Thyroid gland (tissue), 4 donors: ENCODE measurements around the gene INMT.

Experiments
- CTCF ChIP-seq, 6 experiments: fragments of 200-600 bp in 3 of 6; fragments of 450-650 bp in 3 of 6; sonication (generic) in 3 of 6; IDR thresholded peaks; one replicate each; pipeline ENCODE4 v1.5.1; 2016 to 2019; ENCODE audit warnings: antibody characterized with exemption in 6 of 6, mild to moderate bottlenecking in 2 of 6, inconsistent platforms in 1 of 6, moderate library complexity in 1 of 6
- POLR2A ChIP-seq, 2 donors: fragments of 450-650 bp; IDR thresholded peaks; one replicate each; pipeline ENCODE4 v1.6.1; 2017; ENCODE audit warnings: antibody characterized with exemption in 2 of 2, mild to moderate bottlenecking in 2 of 2, moderate library complexity in 1 of 2

- TF ChIP-seq CTCF (IDR thresholded peaks at IDR 0.05) (no peak), POLR2A (IDR thresholded peaks at IDR 0.05) (no peak)
These were observed 22.3 kb upstream of the INMT start for GRCh38 chr7:30729642-30730041.
